GM18499 (cell line): Measurements from ENCODE around the gene UBXN4.
"Not testable (repeated sequence)": the region's sequence is repeated elsewhere in the genome, so short reads cannot be mapped to it uniquely, and the experiment has no call there.

Experiments
- ATAC-seq: cut with Tn5 transposase; IDR thresholded peaks from one replicate; pipeline ENCODE4 v1.9.1; 2021; ENCODE audit warnings: moderate number of reproducible peaks; ENCODE audit not compliant: insufficient read depth, unreplicated experiment

UBXN4 gene

GRCh38 chr2:135800513-135801460 lies 59.1 kb downstream of the UBXN4 start:
- no peak for ATAC-seq

GRCh38 chr2:135802350-135802749 lies 60.7 kb downstream of the UBXN4 start:
- no peak for ATAC-seq

GRCh38 chr2:135803278-135803677 lies 61.6 kb downstream of the UBXN4 start:
- no peak for ATAC-seq

- ATAC-seq: not testable (repeated sequence)
Observed at GRCh38 chr2:135807874-135808273, 66.2 kb downstream of the UBXN4 start.

GRCh38 chr2:135812907-135813511 lies 71.4 kb downstream of the UBXN4 start:
- no peak for ATAC-seq

- no peak for ATAC-seq
Observed at GRCh38 chr2:135815269-135815668, 73.6 kb downstream of the UBXN4 start.

DNA sequence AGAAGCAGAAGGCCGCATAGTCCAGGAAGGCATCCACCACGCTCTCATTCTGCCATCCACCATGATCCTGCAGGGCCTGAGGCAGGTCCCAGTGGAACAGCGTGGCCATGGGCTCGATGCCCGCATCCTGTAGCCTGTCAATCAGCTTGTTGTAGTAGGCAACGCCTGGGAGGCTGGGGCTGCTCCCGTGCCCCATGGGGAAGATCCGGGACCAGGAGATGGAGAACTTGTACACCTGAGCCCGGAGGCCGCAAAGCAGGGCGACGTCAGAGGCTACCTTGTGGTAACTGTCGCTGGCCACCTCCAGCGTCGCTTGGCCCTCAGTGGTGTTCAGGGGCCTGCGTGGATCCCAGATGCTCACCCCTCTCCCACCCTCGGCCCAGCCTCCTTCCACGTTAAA lies 75.8 kb downstream of the UBXN4 start:
- no peak for ATAC-seq

DNA sequence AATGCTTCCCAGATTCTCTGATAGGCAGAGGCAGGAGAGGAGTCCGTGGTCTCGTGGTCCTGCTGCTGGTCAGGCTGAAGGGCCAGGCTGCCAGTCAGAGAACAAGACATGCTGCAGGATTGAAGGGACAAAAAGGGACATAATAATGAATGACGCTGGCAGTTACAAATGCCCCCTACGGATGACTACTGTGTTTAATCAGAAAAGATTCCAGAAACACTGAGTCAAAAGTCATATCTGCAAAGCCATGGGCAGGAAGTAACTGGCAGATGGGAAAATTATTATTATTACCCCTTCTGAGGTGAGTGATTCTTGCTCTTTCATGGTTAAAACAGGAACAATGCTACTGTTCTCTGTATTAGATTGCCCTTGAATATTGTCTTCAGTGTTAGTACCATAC lies 76.3 kb downstream of the UBXN4 start:
- ATAC-seq: no peak

- ATAC-seq: no peak
Observed at GRCh38 chr2:135818937-135819610, 77.4 kb downstream of the UBXN4 start.

GRCh38 chr2:135820003-135820618 lies 78.5 kb downstream of the UBXN4 start:
- ATAC-seq: peak; percentile 80

DNA sequence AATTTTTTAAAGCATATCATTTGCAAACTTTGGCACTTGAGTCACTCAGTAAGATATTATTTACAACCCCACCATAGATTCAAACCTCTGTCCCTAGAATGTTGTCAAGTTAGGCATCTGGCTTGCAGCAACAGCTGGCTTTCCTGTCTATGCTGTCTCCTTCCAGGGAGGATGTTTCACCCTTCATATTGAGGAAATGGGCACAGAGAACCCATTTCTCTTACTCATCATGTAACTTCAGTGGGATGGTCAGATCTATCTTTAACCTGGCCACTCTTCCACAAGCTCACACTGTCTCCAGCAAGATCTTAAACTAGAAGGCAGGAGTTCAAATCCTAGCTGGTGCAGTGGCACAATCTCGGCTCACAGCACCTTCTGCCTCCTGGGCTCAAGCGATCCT lies 79.5 kb downstream of the UBXN4 start:
- ATAC-seq: no peak

DNA sequence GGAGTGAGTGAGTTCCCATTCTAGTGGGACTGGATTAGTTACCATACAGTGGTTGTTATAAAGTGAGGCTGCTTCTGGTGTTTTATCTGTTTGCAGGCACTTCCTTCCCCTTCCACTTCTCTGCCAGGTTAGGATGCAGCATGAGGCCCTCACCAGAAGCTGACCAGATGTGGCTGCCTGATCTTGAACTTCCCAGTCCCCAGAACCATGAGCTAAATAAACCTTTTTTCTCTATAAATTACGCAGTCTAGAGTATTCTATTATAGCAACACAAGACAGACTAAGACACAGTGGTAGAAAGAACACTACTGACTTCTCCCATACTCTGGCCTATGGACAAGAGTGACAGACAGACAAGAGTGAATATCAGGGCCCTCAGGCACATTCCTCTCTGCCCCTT lies 81.2 kb downstream of the UBXN4 start:
- no peak for ATAC-seq

GRCh38 chr2:135825131-135825530 lies 83.5 kb downstream of the UBXN4 start:
- no peak for ATAC-seq

GRCh38 chr2:135825550-135826176 lies 84.0 kb downstream of the UBXN4 start:
- no peak for ATAC-seq

DNA sequence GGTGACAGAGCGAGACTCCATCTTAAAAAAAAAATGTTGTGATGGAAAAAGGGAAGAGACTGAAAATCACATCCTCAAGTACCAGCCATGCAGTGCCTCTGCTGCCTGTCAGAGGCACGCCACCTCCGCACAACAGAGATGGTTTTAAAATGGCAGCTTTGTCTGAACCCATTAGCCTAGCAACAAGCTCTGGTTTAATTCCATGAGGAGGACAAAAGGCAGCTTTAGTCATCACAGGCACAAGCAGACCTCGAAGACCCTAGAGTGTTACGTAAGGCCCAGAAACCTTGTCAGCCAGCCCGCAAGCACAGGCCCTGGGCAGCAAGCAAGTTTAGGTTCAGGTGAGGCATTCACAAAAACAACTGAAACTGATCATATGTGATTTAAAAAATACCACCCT lies 84.9 kb downstream of the UBXN4 start:
- ATAC-seq: no peak

DNA sequence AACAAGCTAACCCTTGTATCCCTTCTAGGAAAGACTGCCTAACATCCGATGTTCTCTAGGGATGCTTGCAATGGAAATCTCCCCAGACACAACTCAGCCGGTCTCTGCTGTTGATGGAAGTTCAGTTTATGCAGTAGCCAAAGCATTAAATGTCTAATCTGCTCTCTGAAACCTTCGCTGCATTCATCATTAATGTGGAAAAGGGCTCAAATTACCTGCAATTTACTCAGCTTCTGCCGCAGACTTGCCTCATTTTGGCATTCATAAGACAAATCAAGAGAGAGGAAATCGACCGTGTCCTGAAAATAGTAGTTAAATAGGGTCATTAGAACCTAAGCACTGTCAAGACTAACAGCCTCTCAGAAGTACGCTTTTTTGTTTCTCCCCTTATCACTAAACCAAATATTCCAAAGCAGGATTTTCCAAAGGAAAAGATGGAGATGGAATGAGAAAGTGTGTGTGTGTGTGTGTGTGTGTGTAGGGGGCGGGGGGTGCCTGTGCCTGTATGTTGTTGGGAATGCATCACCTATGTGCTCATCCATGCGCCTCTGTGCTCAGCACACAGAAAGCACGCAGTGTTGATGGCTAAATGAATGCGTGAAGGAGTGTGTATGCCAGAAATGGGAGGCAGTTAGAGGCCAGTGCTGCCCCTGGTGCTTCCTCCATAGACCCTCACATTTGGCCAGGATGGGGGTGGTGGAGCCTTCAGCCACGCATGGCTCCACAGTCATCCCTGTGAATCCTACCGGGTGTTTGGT lies 87.9 kb downstream of the UBXN4 start:
- no peak for ATAC-seq

DNA sequence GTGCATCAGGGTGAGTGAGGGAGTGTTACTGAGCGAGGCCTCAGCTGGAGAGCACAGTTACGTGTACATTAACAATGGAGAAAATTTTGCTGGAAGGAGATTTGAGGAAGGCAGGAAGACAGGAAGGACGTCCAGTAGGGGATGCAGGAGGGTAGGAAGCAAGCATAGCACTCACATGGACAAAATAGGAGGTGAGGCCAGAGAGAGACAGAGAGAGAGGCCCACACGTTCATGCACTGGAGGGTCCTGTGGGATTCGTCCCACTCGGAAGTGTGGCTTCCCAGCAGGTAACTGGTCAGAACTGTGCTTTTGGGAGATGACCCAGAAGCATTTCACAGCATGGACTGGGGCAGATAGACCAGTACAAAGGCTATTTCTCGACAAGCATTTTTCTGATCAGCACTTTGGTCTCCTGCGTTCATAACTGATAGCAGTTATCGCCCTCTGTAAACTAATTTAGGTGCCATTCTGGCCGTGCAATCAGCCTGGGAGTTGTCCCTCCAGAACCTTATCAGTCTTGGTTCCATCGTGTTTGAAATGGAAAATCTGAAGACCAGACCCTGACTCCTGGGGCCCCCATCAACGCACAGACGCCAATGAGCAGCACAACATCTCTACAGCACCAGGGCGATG lies 89.6 kb downstream of the UBXN4 start:
- ATAC-seq: no peak

DNA sequence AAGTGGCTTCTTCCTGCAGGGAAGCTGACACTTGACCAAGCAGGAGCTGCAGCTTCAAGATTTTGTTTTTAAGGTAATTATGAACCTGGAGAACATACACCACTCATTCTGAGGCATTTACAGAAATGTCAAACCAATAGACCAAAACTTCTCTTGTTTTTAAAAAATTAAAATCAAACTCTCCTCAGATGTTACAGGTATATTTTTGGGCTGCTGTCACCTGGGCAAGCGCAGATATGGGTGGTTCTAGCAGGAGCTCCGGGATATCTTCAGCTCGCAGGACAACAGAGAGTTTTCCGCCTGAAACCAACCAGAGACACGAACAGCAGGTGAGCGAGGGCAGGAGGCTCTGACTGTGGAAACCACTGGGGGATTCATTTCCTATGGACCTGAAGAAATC lies 91.2 kb downstream of the UBXN4 start:
- ATAC-seq: no peak
